RWPE2 (cell line): Measurements from ENCODE around the gene PSMD1.

ENCODE experiments used
- ATAC-seq: fragments of 200-7000 bp; cut with Tn5 transposase; 3 replicates; pipeline ENCODE4 v1.9.1; 2021; ENCODE audit warnings: low read depth
- DNase-seq: peaks from one replicate; pipeline ENCODE4 v3.0.0-alpha.2; 2020; ENCODE audit warnings: low spot score
- H3K27ac ChIP-seq: fragments of 450-650 bp; 2 replicates; pipeline ENCODE4 v1.5.1; 2017; ENCODE audit warnings: mild to moderate bottlenecking; ENCODE audit not compliant: poor library complexity, severe bottlenecking
- H3K27me3 ChIP-seq: fragments of 250-450 bp; sonication (Bioruptor Pico); 2 replicates; pipeline ENCODE4 v1.5.1; 2021; ENCODE audit warnings: mild to moderate bottlenecking, moderate library complexity; ENCODE audit not compliant: insufficient read depth, poor library complexity, severe bottlenecking
- H3K36me3 ChIP-seq: fragments of 250-450 bp; sonication (Bioruptor Pico); 2 replicates; pipeline ENCODE4 v1.5.1; 2020; ENCODE audit warnings: low read depth, mild to moderate bottlenecking, moderate library complexity
- H3K4me1 ChIP-seq: fragments of 250-450 bp; sonication (Bioruptor Pico); 2 replicates; pipeline ENCODE4 v1.5.1; 2021; ENCODE audit warnings: mild to moderate bottlenecking, moderate library complexity; ENCODE audit not compliant: insufficient read depth, poor library complexity, severe bottlenecking
- H3K4me3 ChIP-seq: fragments of 250-450 bp; sonication (Bioruptor Pico); 2 replicates; pipeline ENCODE4 v1.5.1; 2021; ENCODE audit warnings: mild to moderate bottlenecking, moderate library complexity; ENCODE audit not compliant: severe bottlenecking
- H3K9me3 ChIP-seq: fragments of 250-450 bp; sonication (Bioruptor Pico); 2 replicates; pipeline ENCODE4 v1.5.1; 2021; ENCODE audit warnings: mild to moderate bottlenecking, moderate library complexity; ENCODE audit not compliant: severe bottlenecking
- TF ChIP-seq, protein P1 (sequence below): fragments of 450-650 bp; IDR thresholded peaks from one replicate; pipeline ENCODE4 v1.5.1; 2017; ENCODE audit warnings: mild to moderate bottlenecking, moderate library complexity; ENCODE audit not compliant: poor library complexity, severe bottlenecking

PSMD1 gene

GRCh38 chr2:231129216-231129615 is 72.5 kb downstream of the PSMD1 start:
- Histone ChIP-seq H3K9me3 (no peaks in the 10 kb centered on the region), H3K27me3 (no peaks in the 10 kb centered on the region), H3K27ac (no peak overlapping the region), H3K36me3 (no peaks in the 10 kb centered on the region; the same call in none of the 2 replicates), H3K4me1 (peaks cover 33% of the 10 kb centered on the region), H3K4me3 (no peak overlapping the region)
- ATAC-seq (no peak), DNase-seq (no peak)
- TF ChIP-seq, protein P1, sequence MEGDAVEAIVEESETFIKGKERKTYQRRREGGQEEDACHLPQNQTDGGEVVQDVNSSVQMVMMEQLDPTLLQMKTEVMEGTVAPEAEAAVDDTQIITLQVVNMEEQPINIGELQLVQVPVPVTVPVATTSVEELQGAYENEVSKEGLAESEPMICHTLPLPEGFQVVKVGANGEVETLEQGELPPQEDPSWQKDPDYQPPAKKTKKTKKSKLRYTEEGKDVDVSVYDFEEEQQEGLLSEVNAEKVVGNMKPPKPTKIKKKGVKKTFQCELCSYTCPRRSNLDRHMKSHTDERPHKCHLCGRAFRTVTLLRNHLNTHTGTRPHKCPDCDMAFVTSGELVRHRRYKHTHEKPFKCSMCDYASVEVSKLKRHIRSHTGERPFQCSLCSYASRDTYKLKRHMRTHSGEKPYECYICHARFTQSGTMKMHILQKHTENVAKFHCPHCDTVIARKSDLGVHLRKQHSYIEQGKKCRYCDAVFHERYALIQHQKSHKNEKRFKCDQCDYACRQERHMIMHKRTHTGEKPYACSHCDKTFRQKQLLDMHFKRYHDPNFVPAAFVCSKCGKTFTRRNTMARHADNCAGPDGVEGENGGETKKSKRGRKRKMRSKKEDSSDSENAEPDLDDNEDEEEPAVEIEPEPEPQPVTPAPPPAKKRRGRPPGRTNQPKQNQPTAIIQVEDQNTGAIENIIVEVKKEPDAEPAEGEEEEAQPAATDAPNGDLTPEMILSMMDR, result no peak

DNA sequence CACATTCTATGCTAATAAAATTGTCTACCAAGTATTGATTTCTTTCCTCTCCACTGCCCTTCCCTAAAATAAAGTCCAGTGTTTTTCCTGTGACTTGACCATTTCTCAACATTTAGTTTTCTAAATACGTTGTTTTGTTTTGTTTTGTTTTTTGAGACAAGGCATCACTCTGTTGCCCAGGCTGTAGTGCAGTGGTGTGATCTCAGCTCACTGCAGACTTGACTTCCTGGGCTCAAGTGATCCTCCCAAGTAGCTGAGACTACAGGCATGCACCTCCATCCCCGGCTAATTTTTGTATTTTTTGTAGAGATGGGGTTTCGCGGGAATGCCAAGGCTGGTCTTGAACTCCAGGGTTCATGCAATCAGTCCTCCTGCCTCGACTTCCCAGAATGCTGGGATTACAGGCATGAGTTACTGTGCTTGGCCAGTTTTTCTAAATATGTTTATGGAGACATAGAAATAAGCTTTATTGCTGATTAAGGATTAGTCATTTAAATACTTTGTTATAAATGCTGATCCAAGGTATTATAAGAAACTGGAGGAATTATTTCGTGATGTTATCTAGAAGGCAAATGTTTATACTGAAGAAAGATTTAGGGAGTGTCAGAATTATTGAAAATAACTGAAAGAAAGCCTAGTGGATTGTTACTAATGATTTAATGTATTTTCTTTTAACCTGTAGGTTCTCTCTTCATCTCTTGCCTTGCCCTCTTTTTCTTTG is 73.8 kb downstream of the PSMD1 start:
- H3K4me3 ChIP-seq, result no peak overlapping the region
- TF ChIP-seq, protein P1, result no peak
- no peaks in the 10 kb centered on the region for H3K27me3 ChIP-seq
- no peaks in the 10 kb centered on the region; the same call in none of the 2 replicates for H3K36me3 ChIP-seq
- ATAC-seq, result no peak
- DNase-seq, result no peak
- peaks cover 33% of the 10 kb centered on the region for H3K4me1 ChIP-seq
- no peaks in the 10 kb centered on the region for H3K9me3 ChIP-seq
- H3K27ac ChIP-seq, result peak overlapping the region; percentile 16

GRCh38 chr2:231132129-231132528 is 75.5 kb downstream of the PSMD1 start:
- peak overlapping the region; percentile 16 for H3K27ac ChIP-seq

GRCh38 chr2:231133365-231134099 is 76.9 kb downstream of the PSMD1 start:
- DNase-seq (no peak), ATAC-seq (peak; percentile 63)
- Histone ChIP-seq H3K9me3 (no peaks in the 10 kb centered on the region), H3K27me3 (no peaks in the 10 kb centered on the region), H3K36me3 (no peaks in the 10 kb centered on the region; the same call in none of the 2 replicates), H3K27ac (no peak overlapping the region), H3K4me3 (no peak overlapping the region), H3K4me1 (peaks cover 17% of the 10 kb centered on the region)
- TF ChIP-seq, protein P1, result no peak

More at GRCh38 chr2:231132129-231132528, 75.5 kb downstream of the PSMD1 start:
- ATAC-seq (peak; percentile 62; the same call in 2 of the 3 replicates), DNase-seq (no peak)
- TF ChIP-seq, protein P1, result no peak
- H3K4me3 ChIP-seq, result no peak overlapping the region
- H3K9me3 ChIP-seq, result no peaks in the 10 kb centered on the region
- no peaks in the 10 kb centered on the region for H3K27me3 ChIP-seq
- H3K36me3 ChIP-seq, result no peaks in the 10 kb centered on the region; the same call in none of the 2 replicates
- peaks cover 30% of the 10 kb centered on the region for H3K4me1 ChIP-seq
